HepG2 (cell line): Measurements from ENCODE around the gene SNAPIN. TPM values are rescaled to one million over a fixed set of nuclear protein-coding genes. Genes with fewer than 3 reads are reported as not detected.

Experiments
- ATAC-seq: fragments of 200-7000 bp; cut with Tn5 transposase; 3 replicates; pipeline ENCODE4 v1.9.1; 2020; ENCODE audit warnings: mild to moderate bottlenecking, moderate library complexity
- BruUV-seq: library from RNA; stranded (reverse); fragments of 400-500 nt; replicated peaks from 2 replicates; lab custom pipeline; 2021; lab: Mats Ljungman, UMichigan
- CTCF ChIA-PET: fragments of 300-600 bp; formaldehyde crosslinking; extraction: SDS; loops from one replicate; lab custom pipeline; 2021; ENCODE audit warnings: low total read pairs, inconsistent platforms, low intra/inter-chr PET ratio; lab: Yijun Ruan, JAX
- POLR2A ChIA-PET: fragments of 350-600 bp; sonication (Branson Sonifier 250); formaldehyde crosslinking; loops from one replicate; lab custom pipeline; 2020; ENCODE audit warnings: antibody characterized with exemption, inconsistent platforms; lab: Yijun Ruan, JAX
- DNase-seq: peaks from one replicate; pipeline ENCODE4 v3.0.0-alpha.2; 2015; ENCODE audit warnings: low spot score
- FAIRE-seq: peaks from 3 replicates; lab custom pipeline; 2011; peaks lifted over from hg19 to GRCh38; lab: Jason Lieb, UNC
- H2AFZ ChIP-seq: one replicate; pipeline ENCODE4 v1.6.1; 2011; ENCODE audit warnings: low read length, inconsistent platforms
- H3K27ac ChIP-seq: fragments of 300-600 bp; 3 replicates; pipeline ENCODE4 v1.8.0; 2011; ENCODE audit warnings: mixed run types, mild to moderate bottlenecking, mixed read lengths, low read length, inconsistent platforms; ENCODE audit not compliant: insufficient read depth; ENCODE audit errors: extremely low read length
- H3K27me3 ChIP-seq, 2 experiments: fragments of 200-600 bp in 1 of 2; 2 replicates in 1 of 2; 3 replicates in 1 of 2; pipeline versions ENCODE4 v1.6.0 to v1.8.0; 2011; ENCODE audit warnings: low read length in 2 of 2, mild to moderate bottlenecking in 2 of 2, moderate library complexity in 2 of 2, inconsistent platforms in 1 of 2; ENCODE audit not compliant: insufficient read depth in 2 of 2, control insufficient read depth in 1 of 2
- H3K36me3 ChIP-seq, 2 experiments: fragments of 200-600 bp in 1 of 2; replicated peaks in 1 of 2; 2 replicates in 1 of 2; 3 replicates in 1 of 2; pipeline versions ENCODE4 v1.5.1 to v1.8.0; 2011; ENCODE audit warnings: low read length in 2 of 2, inconsistent platforms in 1 of 2; ENCODE audit not compliant: insufficient read depth in 2 of 2, control insufficient read depth in 1 of 2
- H3K4me1 ChIP-seq: 2 replicates; pipeline ENCODE4 v1.5.1; 2012; ENCODE audit warnings: low read length, inconsistent platforms; ENCODE audit not compliant: insufficient read depth
- H3K4me2 ChIP-seq: 2 replicates; pipeline ENCODE4 v1.6.0; 2011; ENCODE audit warnings: low read depth, low read length, inconsistent platforms
- H3K4me3 ChIP-seq, 3 experiments: fragments of 200-600 bp in 1 of 3; sonication (generic), shearing (Covaris generic) in 1 of 3; replicated peaks in 1 of 3; 2 replicates each; pipeline ENCODE4 v1.5.1; 2011 to 2016; ENCODE audit warnings: low read length in 3 of 3, inconsistent platforms in 2 of 3, low read depth in 2 of 3, mild to moderate bottlenecking in 2 of 3, control low read depth in 1 of 3, mixed read lengths in 1 of 3; ENCODE audit not compliant: insufficient read depth in 1 of 3
- H3K79me2 ChIP-seq: one replicate; pipeline ENCODE4 v1.6.1; 2011; ENCODE audit warnings: low read length, inconsistent platforms; ENCODE audit not compliant: insufficient read depth
- H3K9ac ChIP-seq: 2 replicates; pipeline ENCODE4 v1.6.0; 2011; ENCODE audit warnings: mild to moderate bottlenecking, low read depth, low read length, inconsistent platforms; ENCODE audit not compliant: insufficient read depth
- H3K9me3 ChIP-seq: 2 replicates; pipeline ENCODE4 v1.5.1; 2012; ENCODE audit warnings: mild to moderate bottlenecking, low read length
- H4K20me1 ChIP-seq: 2 replicates; pipeline ENCODE4 v1.6.0; 2011; ENCODE audit warnings: inconsistent platforms, mild to moderate bottlenecking, low read length, moderate library complexity; ENCODE audit not compliant: insufficient read depth
- BHLHE40 ChIP-seq: IDR thresholded peaks from 2 replicates; pipeline ENCODE4 v1.6.1; 2011; ENCODE audit warnings: low read length, improper control_type of control experiment
- CEBPZ ChIP-seq: IDR thresholded peaks from 2 replicates; pipeline ENCODE4 v1.6.1; 2012; ENCODE audit warnings: low read length, improper control_type of control experiment
- DNMT1 ChIP-seq: sonication (generic); formaldehyde crosslinking; IDR thresholded peaks from 2 replicates; pipeline ENCODE4 v1.5.1; 2020; ENCODE audit warnings: mild to moderate bottlenecking, missing genetic modification reagents
- MAFF ChIP-seq: IDR thresholded peaks from 2 replicates; pipeline ENCODE4 v1.6.1; 2011; ENCODE audit warnings: low read depth, low read length, improper control_type of control experiment
- MTA1 ChIP-seq: sonication (generic); formaldehyde crosslinking; IDR thresholded peaks from 2 replicates; pipeline ENCODE4 v1.4.0; 2020; ENCODE audit warnings: missing genetic modification reagents, mild to moderate bottlenecking, borderline replicate concordance
- PHF5A ChIP-seq: IDR thresholded peaks from one replicate; pipeline ENCODE4 v1.6.1; 2018; ENCODE audit warnings: low read depth, missing genetic modification reagents; ENCODE audit not compliant: unreplicated experiment
- SALL2 ChIP-seq: sonication (generic); formaldehyde crosslinking; IDR thresholded peaks from 2 replicates; pipeline ENCODE4 v1.8.1; 2023; ENCODE audit warnings: mild to moderate bottlenecking, missing genetic modification reagents, inconsistent platforms
- SOX13 ChIP-seq, 3 experiments: fragments of 450-650 bp in 1 of 3; sonication (generic) in 1 of 3; formaldehyde crosslinking in 1 of 3; IDR thresholded peaks in 2 of 3; conservative IDR thresholded peaks in 1 of 3; 2 replicates each; pipeline versions ENCODE4 v1.5.0 to v1.6.1; 2016 to 2020; ENCODE audit warnings: antibody characterized with exemption in 1 of 3, mild to moderate bottlenecking in 1 of 3, missing compliant biosample characterization in 1 of 3, missing genetic modification reagents in 1 of 3, moderate library complexity in 1 of 3
- TCF7L2 ChIP-seq: IDR thresholded peaks from 2 replicates; pipeline ENCODE4 v1.6.1; 2011; ENCODE audit warnings: mild to moderate bottlenecking, low read depth, low read length, moderate library complexity
- ZFP37 ChIP-seq: sonication (generic); formaldehyde crosslinking; IDR thresholded peaks from 2 replicates; pipeline ENCODE4 v1.4.0; 2020; ENCODE audit warnings: missing genetic modification reagents, borderline replicate concordance
- ZNF253 ChIP-seq: sonication (generic); formaldehyde crosslinking; IDR thresholded peaks from 2 replicates; pipeline ENCODE4 v1.8.0; 2022; ENCODE audit warnings: mild to moderate bottlenecking, missing genetic modification reagents, borderline replicate concordance
- ZSCAN25 ChIP-seq: sonication (generic); formaldehyde crosslinking; IDR thresholded peaks from 2 replicates; pipeline ENCODE4 v1.8.0; 2022; ENCODE audit warnings: mild to moderate bottlenecking, missing genetic modification reagents
- WGBS: methylation state at CpG from one replicate; pipeline ENCODE4 v1.1.6; 2017; ENCODE audit warnings: low lambda C conversion rate; 5-methylcytosine and 5-hydroxymethylcytosine counted together
- in situ Hi-C: cut with HindIII; loops from 2 replicates; pipeline ENCODE4 v1.10.0; 2017; ENCODE audit warnings: low pct_unique_long_range_greater_than_20kb; ENCODE audit not compliant: extremely low pct_ligation_motif_present
- intact Hi-C: fragments of 100-400 bp; cut with micrococcal nuclease; formaldehyde crosslinking; loops from one replicate; pipeline ENCODE4 v1.10.0; 2022; ENCODE audit not compliant: unreplicated experiment
- polyA plus RNA-seq, 8 experiments: library from polyadenylated mRNA; depleted of rRNA in 3 of 8; stranded (reverse) in 7 of 8; unstranded in 1 of 8; fragments of >200 nt; fragmentation: Illumina TruSeq in 4 of 8; extraction: Trizol in 4 of 8; gene quantifications; 2 replicates each; pipeline versions ENCODE4 v1.2.1 to v1.2.3, GENCODE V29; 2011 to 2016; ENCODE audit warnings: low read depth in 4 of 8, missing spikeins in 1 of 8, mixed read lengths in 1 of 8; ENCODE audit not compliant: insufficient read depth in 1 of 8
- total RNA-seq, 5 experiments: library from RNA; depleted of rRNA; stranded (reverse); fragments of >200 nt; fragmentation: Illumina TruSeq; extraction: Trizol; gene quantifications; 2 replicates each; pipeline ENCODE4 v1.2.3, GENCODE V29; 2016; ENCODE audit warnings: low read depth in 1 of 5
- TF ChIP-seq, protein P1 (sequence below): sonication (generic); formaldehyde crosslinking; IDR thresholded peaks from 2 replicates; pipeline ENCODE4 v1.9.0; 2022; ENCODE audit warnings: missing genetic modification reagents, mild to moderate bottlenecking, borderline replicate concordance
- TF ChIP-seq, protein P2 (sequence below): sonication (generic); formaldehyde crosslinking; IDR thresholded peaks from 2 replicates; pipeline ENCODE4 v1.4.0; 2020; ENCODE audit warnings: missing genetic modification reagents, borderline replicate concordance

SNAPIN gene
- total and polyA plus RNA-seq, 2 of the 13 experiments (the other 11 are each of a cell fraction or from before 2014, with no cell fraction given) = 23.9 to 25.7 TPM

- peak overlapping the region; percentile 65 to 83 (median 83) for H3K4me3 ChIP-seq
- H3K36me3 ChIP-seq = peaks cover 18 to 38% of the 10 kb centered on the region in 2 experiments
- 1% methylated on average over 20 of the region's 22 CpGs for WGBS
- H3K27ac ChIP-seq = peak overlapping the region; percentile 78
- in situ Hi-C loops = no loop called here
- H4K20me1 ChIP-seq = no peaks in the 10 kb centered on the region
- DNase-seq (no peak), ATAC-seq (no peak; the same call in 2 of the 3 replicates), FAIRE-seq (no peak)
- peaks cover 29% of the 10 kb centered on the region for H3K4me1 ChIP-seq
- no peaks in the 10 kb centered on the region; a peak in 1 of 5 replicates for H3K27me3 ChIP-seq
- POLR2A ChIA-PET = interaction anchor here (2.1 kb wide), 1 partner anchor 36 kb away, joined by 9 read pairs; the partner anchor contains the start of gene CHTOP
- intact Hi-C loops = loop anchor here (5.0 kb wide), 2 partner anchors 38 to 57 kb away; partner anchors contain the start of genes CHTOP and INTS3
- H2AFZ ChIP-seq = no peak overlapping the region
- peak overlapping the region; percentile 96 for H3K9ac ChIP-seq
- BruUV-seq = TSS peak; percentile 88
- peak overlapping the region; percentile 81 for H3K4me2 ChIP-seq
- peaks cover 33% of the 10 kb centered on the region for H3K79me2 ChIP-seq
- no peaks in the 10 kb centered on the region for H3K9me3 ChIP-seq
- CTCF ChIA-PET = no interaction called here
- TF ChIP-seq PHF5A (CRISPR knock-in tag) = no peak
- TF ChIP-seq, protein P1, sequence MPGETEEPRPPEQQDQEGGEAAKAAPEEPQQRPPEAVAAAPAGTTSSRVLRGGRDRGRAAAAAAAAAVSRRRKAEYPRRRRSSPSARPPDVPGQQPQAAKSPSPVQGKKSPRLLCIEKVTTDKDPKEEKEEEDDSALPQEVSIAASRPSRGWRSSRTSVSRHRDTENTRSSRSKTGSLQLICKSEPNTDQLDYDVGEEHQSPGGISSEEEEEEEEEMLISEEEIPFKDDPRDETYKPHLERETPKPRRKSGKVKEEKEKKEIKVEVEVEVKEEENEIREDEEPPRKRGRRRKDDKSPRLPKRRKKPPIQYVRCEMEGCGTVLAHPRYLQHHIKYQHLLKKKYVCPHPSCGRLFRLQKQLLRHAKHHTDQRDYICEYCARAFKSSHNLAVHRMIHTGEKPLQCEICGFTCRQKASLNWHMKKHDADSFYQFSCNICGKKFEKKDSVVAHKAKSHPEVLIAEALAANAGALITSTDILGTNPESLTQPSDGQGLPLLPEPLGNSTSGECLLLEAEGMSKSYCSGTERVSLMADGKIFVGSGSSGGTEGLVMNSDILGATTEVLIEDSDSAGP (CRISPR knock-in tag) = no peak
- TF ChIP-seq CEBPZ = no peak
- no peak for TF ChIP-seq ZSCAN25
- TF ChIP-seq BHLHE40 = no peak
- no peak; the same call in 1 of the 2 replicates for TF ChIP-seq SALL2
- TF ChIP-seq TCF7L2 = no peak
- no peak for TF ChIP-seq ZFP37
- TF ChIP-seq, protein P2, sequence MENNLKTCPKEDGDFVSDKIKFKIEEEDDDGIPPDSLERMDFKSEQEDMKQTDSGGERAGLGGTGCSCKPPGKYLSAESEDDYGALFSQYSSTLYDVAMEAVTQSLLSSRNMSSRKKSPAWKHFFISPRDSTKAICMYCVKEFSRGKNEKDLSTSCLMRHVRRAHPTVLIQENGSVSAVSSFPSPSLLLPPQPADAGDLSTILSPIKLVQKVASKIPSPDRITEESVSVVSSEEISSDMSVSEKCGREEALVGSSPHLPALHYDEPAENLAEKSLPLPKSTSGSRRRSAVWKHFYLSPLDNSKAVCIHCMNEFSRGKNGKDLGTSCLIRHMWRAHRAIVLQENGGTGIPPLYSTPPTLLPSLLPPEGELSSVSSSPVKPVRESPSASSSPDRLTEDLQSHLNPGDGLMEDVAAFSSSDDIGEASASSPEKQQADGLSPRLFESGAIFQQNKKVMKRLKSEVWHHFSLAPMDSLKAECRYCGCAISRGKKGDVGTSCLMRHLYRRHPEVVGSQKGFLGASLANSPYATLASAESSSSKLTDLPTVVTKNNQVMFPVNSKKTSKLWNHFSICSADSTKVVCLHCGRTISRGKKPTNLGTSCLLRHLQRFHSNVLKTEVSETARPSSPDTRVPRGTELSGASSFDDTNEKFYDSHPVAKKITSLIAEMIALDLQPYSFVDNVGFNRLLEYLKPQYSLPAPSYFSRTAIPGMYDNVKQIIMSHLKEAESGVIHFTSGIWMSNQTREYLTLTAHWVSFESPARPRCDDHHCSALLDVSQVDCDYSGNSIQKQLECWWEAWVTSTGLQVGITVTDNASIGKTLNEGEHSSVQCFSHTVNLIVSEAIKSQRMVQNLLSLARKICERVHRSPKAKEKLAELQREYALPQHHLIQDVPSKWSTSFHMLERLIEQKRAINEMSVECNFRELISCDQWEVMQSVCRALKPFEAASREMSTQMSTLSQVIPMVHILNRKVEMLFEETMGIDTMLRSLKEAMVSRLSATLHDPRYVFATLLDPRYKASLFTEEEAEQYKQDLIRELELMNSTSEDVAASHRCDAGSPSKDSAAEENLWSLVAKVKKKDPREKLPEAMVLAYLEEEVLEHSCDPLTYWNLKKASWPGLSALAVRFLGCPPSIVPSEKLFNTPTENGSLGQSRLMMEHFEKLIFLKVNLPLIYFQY (CRISPR knock-in tag) = no peak
- TF ChIP-seq MTA1 (CRISPR knock-in tag) = no peak
- TF ChIP-seq SOX13 (IDR thresholded peaks at IDR 0.05) = no peak
- no peak for TF ChIP-seq SOX13 (CRISPR knock-in tag; conservative IDR thresholded peaks at IDR 0.05 in 1 of 2, IDR thresholded peaks at IDR 0.05 in 1 of 2)
- no peak for TF ChIP-seq MAFF
- no peak; the same call in 1 of the 2 replicates for TF ChIP-seq ZNF253 (CRISPR knock-in tag)
- TF ChIP-seq DNMT1 = no peak
Observed at GRCh38 chr1:153670257-153670858, 11.9 kb downstream of the SNAPIN start.
